K562 (cell line): ENCODE data around the gene STYXL1. TPM values are rescaled to one million over a fixed set of nuclear protein-coding genes. Genes with fewer than 3 reads are reported as not detected.
A peak's percentile ranks its signal among the peaks of the same experiment; 100 is the strongest.

Experiments
- ARNT ChIP-seq, 2 experiments: fragments of 450-650 bp; IDR thresholded peaks; 2 replicates each; pipeline ENCODE4 v1.6.1; 2016; ENCODE audit warnings: mild to moderate bottlenecking in 1 of 2
- CHD4 ChIP-seq: fragments of 200-600 bp; sonication (generic); IDR thresholded peaks from 3 replicates; pipeline ENCODE4 v1.6.1; 2012; ENCODE audit warnings: low read depth, mild to moderate bottlenecking, mixed read lengths, low read length, inconsistent platforms; ENCODE audit not compliant: insufficient read depth, insufficient replicate concordance, poor library complexity, severe bottlenecking
- DDX20 ChIP-seq: fragments of 450-650 bp; IDR thresholded peaks from 2 replicates; pipeline ENCODE4 v1.6.1; 2016; ENCODE audit warnings: missing genetic modification characterization, low read depth, mild to moderate bottlenecking, missing compliant biosample characterization, moderate library complexity
- EWSR1 ChIP-seq: fragments of 450-650 bp; IDR thresholded peaks from 2 replicates; pipeline ENCODE4 v1.6.1; 2018; ENCODE audit warnings: borderline replicate concordance, mild to moderate bottlenecking, low read depth, moderate library complexity; ENCODE audit not compliant: partially characterized antibody
- HDAC6 ChIP-seq: IDR thresholded peaks from 2 replicates; pipeline ENCODE4 v1.6.1; 2012; ENCODE audit warnings: low read depth, mild to moderate bottlenecking, control low read depth, inconsistent platforms, low read length, moderate library complexity
- HNRNPL ChIP-seq: fragments of 200-400 bp; formaldehyde crosslinking; IDR thresholded peaks from 2 replicates; pipeline ENCODE4 v1.6.1; 2017; ENCODE audit warnings: low read depth, mild to moderate bottlenecking, low read length
- JUNB ChIP-seq: fragments of 450-650 bp; formaldehyde crosslinking; conservative IDR thresholded peaks from 2 replicates; pipeline ENCODE4 v1.4.0; 2020; ENCODE audit warnings: mild to moderate bottlenecking
- KDM2B ChIP-seq: fragments of 250-450 bp; sonication (Bioruptor Pico); IDR thresholded peaks from 2 replicates; pipeline ENCODE4 v1.8.0; 2021; ENCODE audit warnings: mild to moderate bottlenecking, moderate library complexity
- MAZ ChIP-seq, 2 experiments: fragments of 450-650 bp in 1 of 2; sonication (generic) in 1 of 2; formaldehyde crosslinking; IDR thresholded peaks in 1 of 2; conservative IDR thresholded peaks in 1 of 2; 2 replicates each; pipeline versions ENCODE4 v1.4.0 to v1.5.0; 2020; ENCODE audit warnings: mild to moderate bottlenecking in 1 of 2, missing genetic modification reagents in 1 of 2
- MIER1 ChIP-seq: fragments of 450-650 bp; IDR thresholded peaks from 2 replicates; pipeline ENCODE4 v1.6.1; 2016; ENCODE audit warnings: antibody characterized with exemption, mild to moderate bottlenecking, low read depth
- NR1H2 ChIP-seq: sonication (generic); formaldehyde crosslinking; IDR thresholded peaks from 2 replicates; pipeline ENCODE4 v1.4.0; 2020; ENCODE audit warnings: mild to moderate bottlenecking, missing genetic modification reagents
- RHOXF2B ChIP-seq: fragments of 250-450 bp; sonication (Bioruptor Pico); conservative IDR thresholded peaks from 2 replicates; pipeline ENCODE4 v1.5.1; 2021
- SREBF1 ChIP-seq: fragments of 150-350 bp; IDR thresholded peaks from 2 replicates; pipeline ENCODE4 v1.6.1; 2014; ENCODE audit warnings: antibody characterized with exemption, low read depth, low read length, borderline replicate concordance
- TAF1 ChIP-seq: IDR thresholded peaks from 2 replicates; pipeline ENCODE4 v1.6.1; 2011; ENCODE audit warnings: mild to moderate bottlenecking, low read length, moderate library complexity; ENCODE audit not compliant: insufficient read depth, control insufficient read depth, severe bottlenecking; ENCODE audit errors: extremely low read depth
- TEAD2 ChIP-seq: fragments of 450-650 bp; IDR thresholded peaks from 2 replicates; pipeline ENCODE4 v1.6.1; 2016; ENCODE audit warnings: missing genetic modification characterization, control low read depth, missing compliant biosample characterization
- ZNF146 ChIP-seq: IDR thresholded peaks from one replicate; pipeline ENCODE4 v1.6.1; 2018; ENCODE audit warnings: missing compliant biosample characterization; ENCODE audit not compliant: unreplicated experiment
- ZNF212 ChIP-seq: fragments of 450-650 bp; formaldehyde crosslinking; IDR thresholded peaks from 2 replicates; pipeline ENCODE4 v1.4.0; 2020; ENCODE audit warnings: mild to moderate bottlenecking
- ZNF551 ChIP-seq: fragments of 250-450 bp; sonication (Bioruptor Pico); IDR thresholded peaks from 2 replicates; pipeline ENCODE4 v1.5.0; 2021; ENCODE audit warnings: mild to moderate bottlenecking, moderate library complexity
- ZNF764 ChIP-seq: fragments of 250-450 bp; sonication (Bioruptor Pico); IDR thresholded peaks from 2 replicates; pipeline ENCODE4 v1.4.0; 2020; ENCODE audit warnings: low read depth, mild to moderate bottlenecking, moderate library complexity
- ZSCAN29 ChIP-seq: fragments of 450-650 bp; IDR thresholded peaks from 2 replicates; pipeline ENCODE4 v1.6.1; 2017
- polyA plus RNA-seq, 8 experiments: library from polyadenylated mRNA; depleted of rRNA in 4 of 8; stranded (reverse) in 5 of 8; unstranded in 3 of 8; fragments of >200 nt; fragmentation: Nextera tagmentation in 2 of 8; fragmentation: Illumina TruSeq in 1 of 8; extraction: Ambion mirVana in 2 of 8; extraction: Trizol in 1 of 8; gene quantifications; 2 replicates each; pipeline versions ENCODE4 v1.2.1 to v1.2.3, GENCODE V29; 2011 to 2014; ENCODE audit warnings: inconsistent platforms in 1 of 8, missing spikeins in 1 of 8
- total RNA-seq, 7 experiments: library from RNA; depleted of rRNA in 6 of 7; stranded (reverse); fragments of >200 nt in 6 of 7; fragmentation: Illumina TruSeq in 2 of 7; extraction: Trizol in 2 of 7; gene quantifications; 2 replicates each; pipeline versions ENCODE4 v1.2.1 to v1.2.3, GENCODE V29; 2011 to 2021; ENCODE audit warnings: low replicate concordance in 1 of 7
- TF ChIP-seq, protein P1 (sequence below), 2 experiments: fragments of 450-650 bp; IDR thresholded peaks; 2 replicates each; pipeline ENCODE4 v1.6.1; 2016
- TF ChIP-seq, protein P2 (sequence below): fragments of 250-450 bp; sonication (Bioruptor Pico); IDR thresholded peaks from 2 replicates; pipeline ENCODE4 v1.5.0; 2021
- TF ChIP-seq, protein P3 (sequence below): fragments of 250-450 bp; sonication (Bioruptor Pico); IDR thresholded peaks from 2 replicates; pipeline ENCODE4 v1.9.0; 2021; ENCODE audit warnings: mild to moderate bottlenecking
- TF ChIP-seq, protein P4 (sequence below): fragments of 450-650 bp; formaldehyde crosslinking; IDR thresholded peaks from 2 replicates; pipeline ENCODE4 v1.4.0; 2022; ENCODE audit warnings: missing genetic modification characterization

The STYXL1 gene
- total and polyA plus RNA-seq, 9 of the 15 experiments (the other 6 are each of a cell fraction or from before 2014, with no cell fraction given): 36.5 to 97.2 (median 49.9) TPM

DNA sequence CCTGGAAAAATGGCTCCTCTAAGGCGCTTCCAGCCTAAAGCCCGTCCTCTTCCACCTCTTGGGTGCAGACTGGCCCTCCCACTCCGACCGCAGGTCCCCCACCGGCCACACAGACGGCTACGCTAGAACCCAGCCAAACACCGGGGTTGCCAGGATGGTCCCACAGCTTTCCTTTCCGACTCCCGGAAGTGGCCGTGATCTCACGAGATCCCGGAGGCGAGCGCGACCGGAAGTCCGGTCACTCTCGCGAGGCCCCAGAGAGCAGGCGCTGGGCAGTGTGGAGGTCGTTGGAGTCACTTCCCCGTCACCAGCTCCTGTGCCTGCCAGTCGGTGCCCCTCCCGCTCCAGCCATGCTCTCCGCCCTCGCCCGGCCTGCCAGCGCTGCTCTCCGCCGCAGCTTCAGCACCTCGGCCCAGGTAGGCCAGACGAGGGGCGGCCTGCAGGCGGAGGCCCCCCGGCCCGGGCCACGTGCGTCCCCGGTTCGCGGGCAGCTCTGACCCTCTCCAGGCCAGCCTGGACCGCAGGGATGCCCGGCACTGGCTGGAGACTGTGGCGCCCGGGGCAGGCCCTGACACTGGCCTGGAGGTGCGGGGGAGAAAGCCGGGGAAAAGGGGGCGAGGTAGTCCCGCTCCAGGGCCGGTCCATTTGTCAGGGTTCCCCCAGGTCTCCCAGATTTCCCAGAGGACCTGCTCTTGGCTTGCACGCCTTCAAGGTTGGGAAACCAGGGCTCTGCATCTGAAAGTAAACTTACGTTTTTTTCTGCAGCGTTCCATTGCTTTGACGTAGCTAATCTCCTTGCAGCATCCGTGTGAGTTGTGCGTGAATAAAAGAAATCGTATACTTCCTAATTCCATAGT is at the start of gene STYXL1, which contains the start of gene MDH2 (continued):
- TF ChIP-seq SREBF1 (peak; percentile 44; the same call in 1 of the 2 replicates), MAZ (CRISPR knock-in tag; conservative IDR thresholded peaks at IDR 0.05 in 1 of 2, IDR thresholded peaks at IDR 0.05 in 1 of 2) (peak; percentile 73 to 83), TAF1 (peak; percentile 94), CHD4 (no peak), HDAC6 (no peak), MIER1 (no peak), ZNF764 (CRISPR knock-in tag) (no peak; the same call in 1 of the 2 replicates), DDX20 (tag) (no peak), JUNB (CRISPR knock-in tag) (0 out of 2 replicates have a peak, but pooled peaks have one; percentile 32), HNRNPL (peak; percentile 98), ARNT (IDR thresholded peaks at IDR 0.05) (no peak), TEAD2 (tag) (no peak), ZNF212 (CRISPR knock-in tag) (0 out of 2 replicates have a peak, but pooled peaks have one; percentile 77), RHOXF2B (CRISPR knock-in tag) (no peak), ZSCAN29 (no peak), ZNF146 (no peak), EWSR1 (no peak), NR1H2 (CRISPR knock-in tag) (no peak), ZNF551 (CRISPR knock-in tag) (no peak), KDM2B (no peak)
- TF ChIP-seq, protein P1, sequence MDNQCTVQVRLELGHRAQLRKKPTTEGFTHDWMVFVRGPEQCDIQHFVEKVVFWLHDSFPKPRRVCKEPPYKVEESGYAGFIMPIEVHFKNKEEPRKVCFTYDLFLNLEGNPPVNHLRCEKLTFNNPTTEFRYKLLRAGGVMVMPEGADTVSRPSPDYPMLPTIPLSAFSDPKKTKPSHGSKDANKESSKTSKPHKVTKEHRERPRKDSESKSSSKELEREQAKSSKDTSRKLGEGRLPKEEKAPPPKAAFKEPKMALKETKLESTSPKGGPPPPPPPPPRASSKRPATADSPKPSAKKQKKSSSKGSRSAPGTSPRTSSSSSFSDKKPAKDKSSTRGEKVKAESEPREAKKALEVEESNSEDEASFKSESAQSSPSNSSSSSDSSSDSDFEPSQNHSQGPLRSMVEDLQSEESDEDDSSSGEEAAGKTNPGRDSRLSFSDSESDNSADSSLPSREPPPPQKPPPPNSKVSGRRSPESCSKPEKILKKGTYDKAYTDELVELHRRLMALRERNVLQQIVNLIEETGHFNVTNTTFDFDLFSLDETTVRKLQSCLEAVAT (IDR thresholded peaks at IDR 0.05): no peak
- TF ChIP-seq, protein P2, sequence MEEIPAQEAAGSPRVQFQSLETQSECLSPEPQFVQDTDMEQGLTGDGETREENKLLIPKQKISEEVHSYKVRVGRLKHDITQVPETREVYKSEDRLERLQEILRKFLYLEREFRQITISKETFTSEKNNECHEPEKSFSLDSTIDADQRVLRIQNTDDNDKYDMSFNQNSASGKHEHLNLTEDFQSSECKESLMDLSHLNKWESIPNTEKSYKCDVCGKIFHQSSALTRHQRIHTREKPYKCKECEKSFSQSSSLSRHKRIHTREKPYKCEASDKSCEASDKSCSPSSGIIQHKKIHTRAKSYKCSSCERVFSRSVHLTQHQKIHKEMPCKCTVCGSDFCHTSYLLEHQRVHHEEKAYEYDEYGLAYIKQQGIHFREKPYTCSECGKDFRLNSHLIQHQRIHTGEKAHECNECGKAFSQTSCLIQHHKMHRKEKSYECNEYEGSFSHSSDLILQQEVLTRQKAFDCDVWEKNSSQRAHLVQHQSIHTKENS: no peak
- TF ChIP-seq, protein P3, sequence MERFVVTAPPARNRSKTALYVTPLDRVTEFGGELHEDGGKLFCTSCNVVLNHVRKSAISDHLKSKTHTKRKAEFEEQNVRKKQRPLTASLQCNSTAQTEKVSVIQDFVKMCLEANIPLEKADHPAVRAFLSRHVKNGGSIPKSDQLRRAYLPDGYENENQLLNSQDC (CRISPR knock-in tag): peak; percentile 55; the same call in 1 of the 2 replicates
- TF ChIP-seq, protein P4, sequence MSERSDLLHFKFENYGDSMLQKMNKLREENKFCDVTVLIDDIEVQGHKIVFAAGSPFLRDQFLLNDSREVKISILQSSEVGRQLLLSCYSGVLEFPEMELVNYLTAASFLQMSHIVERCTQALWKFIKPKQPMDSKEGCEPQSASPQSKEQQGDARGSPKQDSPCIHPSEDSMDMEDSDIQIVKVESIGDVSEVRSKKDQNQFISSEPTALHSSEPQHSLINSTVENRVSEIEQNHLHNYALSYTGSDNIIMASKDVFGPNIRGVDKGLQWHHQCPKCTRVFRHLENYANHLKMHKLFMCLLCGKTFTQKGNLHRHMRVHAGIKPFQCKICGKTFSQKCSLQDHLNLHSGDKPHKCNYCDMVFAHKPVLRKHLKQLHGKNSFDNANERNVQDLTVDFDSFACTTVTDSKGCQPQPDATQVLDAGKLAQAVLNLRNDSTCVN (CRISPR knock-in tag): 0 out of 2 replicates have a peak, but pooled peaks have one; percentile 46
